H9 (cell line): ENCODE measurements around the gene CARD6. TPM values are rescaled to one million over a fixed set of nuclear protein-coding genes. Genes with fewer than 3 reads are reported as not detected.
"Not testable (repeated sequence)": the region's sequence is repeated elsewhere in the genome, so short reads cannot be mapped to it uniquely, and the experiment has no call there.

ENCODE experiments used
- DNase-seq: peaks from one replicate; pipeline ENCODE4 v3.0.0-alpha.2; 2017
- H2AFZ ChIP-seq: one replicate; pipeline ENCODE4 v1.6.1; 2013; ENCODE audit warnings: mild to moderate bottlenecking, low read length, control low read depth, moderate library complexity
- H2AK5ac ChIP-seq: 2 replicates; pipeline ENCODE4 v1.6.1; 2013; ENCODE audit warnings: low read length, control low read depth, mixed read lengths; ENCODE audit not compliant: insufficient read length
- H2BK120ac ChIP-seq: one replicate; pipeline ENCODE4 v1.6.1; 2013; ENCODE audit warnings: low read depth, mild to moderate bottlenecking, low read length, control low read depth, inconsistent platforms; ENCODE audit not compliant: poor library complexity, severe bottlenecking
- H2BK12ac ChIP-seq: 2 replicates; pipeline ENCODE4 v1.6.1; 2013; ENCODE audit warnings: low read length, control low read depth, mixed read lengths, low read depth; ENCODE audit not compliant: insufficient read length
- H2BK15ac ChIP-seq: 2 replicates; pipeline ENCODE4 v1.6.1; 2013; ENCODE audit warnings: low read depth, low read length, control low read depth
- H2BK20ac ChIP-seq: one replicate; pipeline ENCODE4 v1.6.1; 2013; ENCODE audit warnings: low read depth, mild to moderate bottlenecking, low read length, control low read depth, inconsistent platforms; ENCODE audit not compliant: poor library complexity, severe bottlenecking
- H2BK5ac ChIP-seq: 2 replicates; pipeline ENCODE4 v1.6.1; 2013; ENCODE audit warnings: low read length, control low read depth, mixed read lengths; ENCODE audit not compliant: insufficient read length
- H3K14ac ChIP-seq: 2 replicates; pipeline ENCODE4 v1.6.1; 2013; ENCODE audit warnings: low read length, control low read depth; ENCODE audit not compliant: insufficient read depth
- H3K18ac ChIP-seq: 2 replicates; pipeline ENCODE4 v1.6.1; 2013; ENCODE audit warnings: low read depth, mild to moderate bottlenecking, mixed read lengths, low read length, control low read depth; ENCODE audit not compliant: insufficient read length
- H3K23ac ChIP-seq: 2 replicates; pipeline ENCODE4 v1.6.1; 2013; ENCODE audit warnings: low read length, control low read depth, mixed read lengths, low read depth; ENCODE audit not compliant: insufficient read length
- H3K23me2 ChIP-seq: 2 replicates; pipeline ENCODE4 v1.6.1; 2013; ENCODE audit warnings: low read depth, mild to moderate bottlenecking, mixed read lengths, low read length, control low read depth; ENCODE audit not compliant: insufficient read length, poor library complexity, severe bottlenecking
- H3K27ac ChIP-seq: 2 replicates; pipeline ENCODE4 v1.5.1; 2013; ENCODE audit warnings: low read length, control low read depth, mixed read lengths, low read depth; ENCODE audit not compliant: insufficient read length
- H3K27me3 ChIP-seq: 2 replicates; pipeline ENCODE4 v1.6.1; 2013; ENCODE audit warnings: low read length, control low read depth, inconsistent platforms; ENCODE audit not compliant: insufficient read depth
- H3K4ac ChIP-seq: 2 replicates; pipeline ENCODE4 v1.6.1; 2013; ENCODE audit warnings: low read depth, mild to moderate bottlenecking, control low read depth, inconsistent platforms, low read length, moderate library complexity
- H3K4me1 ChIP-seq: 2 replicates; pipeline ENCODE4 v1.6.1; 2013; ENCODE audit warnings: low read length, control low read depth, inconsistent platforms; ENCODE audit not compliant: insufficient read depth
- H3K4me2 ChIP-seq: 2 replicates; pipeline ENCODE4 v1.6.1; 2013; ENCODE audit warnings: low read length, control low read depth, mixed read lengths; ENCODE audit not compliant: insufficient read length, insufficient read depth
- H3K56ac ChIP-seq: 2 replicates; pipeline ENCODE4 v1.6.1; 2013; ENCODE audit warnings: low read depth, mild to moderate bottlenecking, mixed read lengths, low read length, control low read depth; ENCODE audit not compliant: insufficient read length
- H3K79me1 ChIP-seq: 2 replicates; pipeline ENCODE4 v1.6.1; 2013; ENCODE audit warnings: low read depth, mild to moderate bottlenecking, moderate library complexity, low read length, control low read depth, inconsistent platforms; ENCODE audit not compliant: insufficient read depth, poor library complexity, severe bottlenecking
- H3K79me2 ChIP-seq: 2 replicates; pipeline ENCODE4 v1.6.1; 2013; ENCODE audit warnings: low read length, control low read depth, inconsistent platforms; ENCODE audit not compliant: insufficient read depth
- H3K9ac ChIP-seq: 2 replicates; pipeline ENCODE4 v1.6.1; 2013; ENCODE audit warnings: low read length, control low read depth, mixed read lengths; ENCODE audit not compliant: insufficient read length; ENCODE audit errors: extremely low read depth
- H3K9me3 ChIP-seq: one replicate; pipeline ENCODE4 v1.6.1; 2013; ENCODE audit warnings: low read depth, low read length, inconsistent platforms; ENCODE audit not compliant: control insufficient read depth
- H3T11ph ChIP-seq: one replicate; pipeline ENCODE4 v1.6.1; 2013; ENCODE audit warnings: mild to moderate bottlenecking, low read length, control low read depth, inconsistent platforms
- H4K20me1 ChIP-seq: one replicate; pipeline ENCODE4 v1.6.1; 2013; ENCODE audit not compliant: control insufficient read depth, insufficient read length, insufficient read depth
- H4K5ac ChIP-seq: 2 replicates; pipeline ENCODE4 v1.6.1; 2013; ENCODE audit warnings: low read depth, mild to moderate bottlenecking, mixed read lengths, low read length, control low read depth; ENCODE audit not compliant: insufficient read length
- H4K8ac ChIP-seq: replicated peaks from 2 replicates; pipeline ENCODE4 v1.6.1; 2013; ENCODE audit warnings: low read length, control low read depth, mixed read lengths, low read depth; ENCODE audit not compliant: insufficient read length
- H4K91ac ChIP-seq: 2 replicates; pipeline ENCODE4 v1.6.1; 2013; ENCODE audit warnings: low read depth, mild to moderate bottlenecking, moderate library complexity, mixed read lengths, low read length, control low read depth; ENCODE audit not compliant: insufficient read length
- H3K27ac Mint-ChIP-seq, 3 experiments: 2 replicates in 2 of 3; 3 replicates in 1 of 3; pipeline ENCODE4 v1.8.0; 2020 to 2021; ENCODE audit warnings: mixed read lengths in 3 of 3, mild to moderate bottlenecking in 1 of 3, moderate library complexity in 1 of 3
- H3K27me3 Mint-ChIP-seq: 2 replicates; pipeline ENCODE4 v1.8.0; 2021; ENCODE audit warnings: low read depth, mild to moderate bottlenecking, moderate library complexity, mixed read lengths
- H3K36me3 Mint-ChIP-seq, 3 experiments: 2 replicates in 2 of 3; 3 replicates in 1 of 3; pipeline ENCODE4 v1.8.0; 2020 to 2021; ENCODE audit warnings: low read depth in 3 of 3, mixed read lengths in 3 of 3; ENCODE audit not compliant: insufficient read depth in 1 of 3
- H3K4me1 Mint-ChIP-seq, 2 experiments: 2 replicates each; pipeline ENCODE4 v1.8.0; 2020; ENCODE audit warnings: mixed read lengths in 2 of 2
- H3K4me3 Mint-ChIP-seq, 2 experiments: 2 replicates in 1 of 2; 3 replicates in 1 of 2; pipeline ENCODE4 v1.8.0; 2020 to 2021; ENCODE audit warnings: mild to moderate bottlenecking in 2 of 2, mixed read lengths in 2 of 2, moderate library complexity in 1 of 2
- H3K9me3 Mint-ChIP-seq, 2 experiments: 2 replicates in 1 of 2; 3 replicates in 1 of 2; pipeline ENCODE4 v1.8.0; 2020; ENCODE audit warnings: mild to moderate bottlenecking in 2 of 2, mixed read lengths in 2 of 2, moderate library complexity in 1 of 2
- WGBS: extraction: QIAGEN DNeasy Blood & Tissue Kit; methylation state at CpG from one replicate; pipeline ENCODE4 v1.1.7; 2013; ENCODE audit warnings: missing lambda C conversion rate, low lambda C conversion rate, mixed read lengths; ENCODE audit not compliant: insufficient read length; ENCODE audit errors: extremely low coverage; 5-methylcytosine and 5-hydroxymethylcytosine counted together
- total RNA-seq: library from RNA; stranded (reverse); gene quantifications from 2 replicates; pipeline ENCODE4 v1.2.1, GENCODE V29; 2021

Gene CARD6
- total RNA-seq, 1 experiment from 2014 or later: 0.35 TPM

GRCh38 chr5:40794340-40794739, 46.8 kb upstream of the CARD6 start:
- not testable (repeated sequence) for H2BK12ac ChIP-seq, H3K18ac ChIP-seq, H3K79me1 ChIP-seq, H2AFZ ChIP-seq, H2BK120ac ChIP-seq, H3K4me2 ChIP-seq, H3K9me3 ChIP-seq, H3K9me3 Mint-ChIP-seq, H3K9ac ChIP-seq, H3K14ac ChIP-seq, H3T11ph ChIP-seq, H3K4me1 ChIP-seq, H2BK5ac ChIP-seq, H3K27me3 ChIP-seq, DNase-seq, H3K4me3 Mint-ChIP-seq, H3K23ac ChIP-seq, H3K27me3 Mint-ChIP-seq, H3K4ac ChIP-seq, H3K23me2 ChIP-seq, H2BK20ac ChIP-seq, H3K56ac ChIP-seq, H4K91ac ChIP-seq, H2BK15ac ChIP-seq, H3K27ac Mint-ChIP-seq, H2AK5ac ChIP-seq, H3K27ac ChIP-seq, H4K8ac ChIP-seq, H4K5ac ChIP-seq, H4K20me1 ChIP-seq
- Mint-ChIP-seq H3K4me1 (peaks cover 10 to 19% of the 10 kb centered on the region in 2 experiments), H3K36me3 (peaks cover 11 to 17% (median 15%) of the 10 kb centered on the region in 3 experiments)
- peaks cover 45% of the 10 kb centered on the region; the same call in 1 of the 2 replicates for H3K79me2 ChIP-seq

GRCh38 chr5:40794877-40795276, 46.3 kb upstream of the CARD6 start:
- not testable (repeated sequence) for H3K23ac ChIP-seq, H2BK15ac ChIP-seq, H3K9me3 Mint-ChIP-seq, H3K4me1 ChIP-seq, H3K4me3 Mint-ChIP-seq, H3K56ac ChIP-seq, H3K4me2 ChIP-seq, H3K27ac Mint-ChIP-seq, H3K14ac ChIP-seq, H3K27me3 Mint-ChIP-seq, H3K4ac ChIP-seq, H3K18ac ChIP-seq, H2BK20ac ChIP-seq, H2AFZ ChIP-seq, H4K8ac ChIP-seq, H3K9me3 ChIP-seq, H3K79me1 ChIP-seq, DNase-seq, H3T11ph ChIP-seq, H4K20me1 ChIP-seq, H2BK5ac ChIP-seq, H2AK5ac ChIP-seq, H3K27ac ChIP-seq, H3K27me3 ChIP-seq, H3K23me2 ChIP-seq, H2BK12ac ChIP-seq, H4K91ac ChIP-seq, H4K5ac ChIP-seq, H3K9ac ChIP-seq, H2BK120ac ChIP-seq
- peaks cover 9 to 17% (median 15%) of the 10 kb centered on the region in 3 experiments for H3K36me3 Mint-ChIP-seq
- H3K4me1 Mint-ChIP-seq: peaks cover 12 to 24% of the 10 kb centered on the region in 2 experiments
- peaks cover 42% of the 10 kb centered on the region; the same call in 1 of the 2 replicates for H3K79me2 ChIP-seq
- no CpG with 5 or more reads among the region's 3 CpGs for WGBS
